Breast epithelium (tissue), 3 donors: ENCODE results near the gene ZFHX3.

Source experiments
- CTCF ChIP-seq, 3 donors: fragments of 450-650 bp; IDR thresholded peaks; one replicate each; pipeline ENCODE4 v1.5.1; 2016 to 2017; ENCODE audit warnings: antibody characterized with exemption in 3 of 3, mild to moderate bottlenecking in 3 of 3, moderate library complexity in 3 of 3
- POLR2A ChIP-seq: fragments of 450-650 bp; IDR thresholded peaks from one replicate; pipeline ENCODE4 v1.6.1; 2016; ENCODE audit warnings: antibody characterized with exemption, mild to moderate bottlenecking, moderate library complexity

- TF ChIP-seq CTCF (IDR thresholded peaks at IDR 0.05) (no peak), POLR2A (no peak)
Observed at GRCh38 chr16:72856797-72857196, 191.1 kb downstream of the ZFHX3 start.
